Stimulated activated CD4-positive, alpha-beta T cell treated with anti-CD3 and anti-CD28 coated beads, Interleukin-1b, Interleukin-23, amount 100 ng/mL, for 1 hour (primary cell): Measurements from ENCODE around the gene PPP1R14D.
"Not testable (repeated sequence)": the region's sequence is repeated elsewhere in the genome, so short reads cannot be mapped to it uniquely, and the experiment has no call there.

Experiments
- DNase-seq, 2 donors: peaks; one replicate each; pipeline ENCODE4 v3.0.0-alpha.2; 2020; ENCODE audit warnings: low read depth in 2 of 2

Gene PPP1R14D

GRCh38 chr15:40828447-40829036 lies at the start of gene PPP1R14D:
Gene PPP1R14D (minus strand): TSS chr15:40828708. CDS start chr15:40828641, 67 bp downstream.
- no peak for DNase-seq

- no peak for DNase-seq
Observed at GRCh38 chr15:40877694-40878093, 49.2 kb upstream of the PPP1R14D start.

- no peak for DNase-seq
Observed at GRCh38 chr15:40875991-40876730, 47.7 kb upstream of the PPP1R14D start.

- DNase-seq, result peak in 1 of 2 donors; percentile 32
Observed at GRCh38 chr15:40873694-40874561, 45.4 kb upstream of the PPP1R14D start, which contains the start of gene RHOV. Gene RHOV (minus strand): TSS chr15:40874234. CDS start chr15:40874139, 95 bp downstream.

- DNase-seq, result no peak
Observed at GRCh38 chr15:40872791-40873693, 44.5 kb upstream of the PPP1R14D start.

- DNase-seq, result no peak
Observed at GRCh38 chr15:40871749-40872617, 43.5 kb upstream of the PPP1R14D start.

GRCh38 chr15:40870716-40871115 lies 42.2 kb upstream of the PPP1R14D start:
- DNase-seq, result no peak

GRCh38 chr15:40869686-40870085 lies 41.2 kb upstream of the PPP1R14D start:
- DNase-seq, result no peak

- no peak for DNase-seq
Observed at GRCh38 chr15:40867199-40867598, 38.7 kb upstream of the PPP1R14D start.

- no peak for DNase-seq
Observed at GRCh38 chr15:40863660-40864270, 35.3 kb upstream of the PPP1R14D start.

GRCh38 chr15:40861147-40861546 lies 32.6 kb upstream of the PPP1R14D start:
- not testable (repeated sequence) for DNase-seq

GRCh38 chr15:40859206-40859851 lies 30.8 kb upstream of the PPP1R14D start:
- DNase-seq, result peak; percentile 59 to 78

- no peak for DNase-seq
Observed at GRCh38 chr15:40858706-40859105, 30.2 kb upstream of the PPP1R14D start.

- DNase-seq, result peak; percentile 44 to 68
Observed at GRCh38 chr15:40857601-40858341, 29.3 kb upstream of the PPP1R14D start.

- no peak for DNase-seq
Observed at GRCh38 chr15:40856746-40857145, 28.2 kb upstream of the PPP1R14D start.

- no peak for DNase-seq
Observed at GRCh38 chr15:40855706-40856234, 27.3 kb upstream of the PPP1R14D start.

- DNase-seq, result no peak
Observed at GRCh38 chr15:40854161-40854560, 25.7 kb upstream of the PPP1R14D start.

GRCh38 chr15:40853241-40853890 lies 24.9 kb upstream of the PPP1R14D start:
- no peak for DNase-seq
